Measurements from ENCODE around the gene FBXO28. TPM values are rescaled to one million over a fixed set of nuclear protein-coding genes. Genes with fewer than 3 reads are reported as not detected.
A peak's percentile ranks its signal among the peaks of the same experiment; 100 is the strongest.
"Not testable (repeated sequence)": the region's sequence is repeated elsewhere in the genome, so short reads cannot be mapped to it uniquely, and the experiment has no call there.

Gene FBXO28
- total RNA-seq, 4 donors from 2014 or later = 40.2 to 65.7 (median 45.7) TPM

GRCh38 chr1:224199679-224200078 is 85.8 kb downstream of the FBXO28 start:
- no peak overlapping the region for H3K4me3 ChIP-seq
- H3K36me3 ChIP-seq = peaks cover 2% of the 10 kb centered on the region
- H3K9me3 ChIP-seq = no peaks in the 10 kb centered on the region
- TF ChIP-seq CTCF (IDR thresholded peaks at IDR 0.05) (no peak), POLR2AphosphoS5 (IDR thresholded peaks at IDR 0.05) (no peak), POLR2A (IDR thresholded peaks at IDR 0.05) (no peak), EP300 (IDR thresholded peaks at IDR 0.05) (no peak)
- H3K27ac ChIP-seq = peak overlapping the region; percentile 77
- WGBS = 43% methylated on average over 2 of the region's 2 CpGs
- no peaks in the 10 kb centered on the region for H3K27me3 ChIP-seq
- H3K4me1 ChIP-seq = peaks cover 57% of the 10 kb centered on the region
- no peak for DNase-seq (ENCODE audit: low spot score in 2 of 2)

- WGBS = 67% methylated on average over 5 of the region's 5 CpGs
- H3K4me1 ChIP-seq = peaks cover 70% of the 10 kb centered on the region
- H3K4me3 ChIP-seq = no peak overlapping the region
- H3K9me3 ChIP-seq = no peaks in the 10 kb centered on the region
- DNase-seq (ENCODE audit: low spot score in 2 of 2) = no peak
- no peaks in the 10 kb centered on the region for H3K27me3 ChIP-seq
- H3K27ac ChIP-seq = peak overlapping the region; percentile 59
- H3K36me3 ChIP-seq = no peaks in the 10 kb centered on the region
- TF ChIP-seq POLR2A (IDR thresholded peaks at IDR 0.05) (no peak), EP300 (IDR thresholded peaks at IDR 0.05) (no peak), CTCF (IDR thresholded peaks at IDR 0.05) (no peak), POLR2AphosphoS5 (IDR thresholded peaks at IDR 0.05) (no peak)
These were observed 87.5 kb downstream of the FBXO28 start for GRCh38 chr1:224201383-224201782.

GRCh38 chr1:224201853-224202252 is 87.9 kb downstream of the FBXO28 start:
- 75% methylated on average over 4 of the region's 4 CpGs for WGBS
- H3K27me3 ChIP-seq = no peaks in the 10 kb centered on the region
- peaks cover 70% of the 10 kb centered on the region for H3K4me1 ChIP-seq
- peak overlapping the region; percentile 59 for H3K27ac ChIP-seq
- TF ChIP-seq POLR2A (IDR thresholded peaks at IDR 0.05) (no peak), CTCF (IDR thresholded peaks at IDR 0.05) (no peak), POLR2AphosphoS5 (IDR thresholded peaks at IDR 0.05) (no peak), EP300 (IDR thresholded peaks at IDR 0.05) (no peak)
- H3K36me3 ChIP-seq = no peaks in the 10 kb centered on the region
- H3K9me3 ChIP-seq = no peaks in the 10 kb centered on the region
- no peak overlapping the region for H3K4me3 ChIP-seq
- DNase-seq (ENCODE audit: low spot score in 2 of 2) = no peak

GRCh38 chr1:224203243-224204016 is 89.5 kb downstream of the FBXO28 start:
- TF ChIP-seq POLR2AphosphoS5 (IDR thresholded peaks at IDR 0.05) (no peak), CTCF (IDR thresholded peaks at IDR 0.05) (no peak), POLR2A (IDR thresholded peaks at IDR 0.05) (no peak), EP300 (IDR thresholded peaks at IDR 0.05) (no peak)
- Histone ChIP-seq H3K27me3 (no peaks in the 10 kb centered on the region), H3K36me3 (no peaks in the 10 kb centered on the region), H3K4me3 (no peak overlapping the region), H3K4me1 (peaks cover 58% of the 10 kb centered on the region), H3K9me3 (no peaks in the 10 kb centered on the region), H3K27ac (peak overlapping the region; percentile 73)
- WGBS = 40% methylated on average over 6 of the region's 8 CpGs
- DNase-seq (ENCODE audit: low spot score in 2 of 2) = no peak

GRCh38 chr1:224205438-224205840 is 91.5 kb downstream of the FBXO28 start:
- WGBS = 25% methylated on average over 2 of the region's 4 CpGs
- Histone ChIP-seq H3K4me3 (no peak overlapping the region), H3K4me1 (peaks cover 46% of the 10 kb centered on the region), H3K9me3 (no peaks in the 10 kb centered on the region), H3K27ac (peak overlapping the region; percentile 76), H3K27me3 (no peaks in the 10 kb centered on the region), H3K36me3 (no peaks in the 10 kb centered on the region)
- no peak for DNase-seq (ENCODE audit: low spot score in 2 of 2)
- TF ChIP-seq CTCF (IDR thresholded peaks at IDR 0.05) (no peak), POLR2AphosphoS5 (IDR thresholded peaks at IDR 0.05) (no peak), EP300 (IDR thresholded peaks at IDR 0.05) (no peak), POLR2A (IDR thresholded peaks at IDR 0.05) (no peak)

GRCh38 chr1:224205931-224206538 is 92.1 kb downstream of the FBXO28 start:
- H3K4me3 ChIP-seq; DNase-seq (ENCODE audit: low spot score in 2 of 2); H3K9me3 ChIP-seq; H3K27me3 ChIP-seq; H3K36me3 ChIP-seq: not testable (repeated sequence)
- WGBS = 81% methylated on average over 10 of the region's 10 CpGs
- H3K4me1 ChIP-seq = peaks cover 48% of the 10 kb centered on the region
- H3K27ac ChIP-seq = peak overlapping the region; percentile 76
